ENCODE results near the gene CAMK2N1. TPM values are rescaled to one million over a fixed set of nuclear protein-coding genes. Genes with fewer than 3 reads are reported as not detected.

The CAMK2N1 gene
- total and polyA plus RNA-seq, 10 of the 15 experiments (the other 5 are each of a cell fraction or from before 2014, with no cell fraction given) = 0.23 TPM; not detected in 9

- peak in 1 of 2 experiments; percentile 26; a peak in 1 of 4 replicates for TF ChIP-seq BHLHE40 (IDR thresholded peaks at IDR 0.05; ENCODE audit: borderline replicate concordance in 1 of 2, low read depth in 2 of 2, low read length in 1 of 2)
- TF ChIP-seq, protein P1, sequence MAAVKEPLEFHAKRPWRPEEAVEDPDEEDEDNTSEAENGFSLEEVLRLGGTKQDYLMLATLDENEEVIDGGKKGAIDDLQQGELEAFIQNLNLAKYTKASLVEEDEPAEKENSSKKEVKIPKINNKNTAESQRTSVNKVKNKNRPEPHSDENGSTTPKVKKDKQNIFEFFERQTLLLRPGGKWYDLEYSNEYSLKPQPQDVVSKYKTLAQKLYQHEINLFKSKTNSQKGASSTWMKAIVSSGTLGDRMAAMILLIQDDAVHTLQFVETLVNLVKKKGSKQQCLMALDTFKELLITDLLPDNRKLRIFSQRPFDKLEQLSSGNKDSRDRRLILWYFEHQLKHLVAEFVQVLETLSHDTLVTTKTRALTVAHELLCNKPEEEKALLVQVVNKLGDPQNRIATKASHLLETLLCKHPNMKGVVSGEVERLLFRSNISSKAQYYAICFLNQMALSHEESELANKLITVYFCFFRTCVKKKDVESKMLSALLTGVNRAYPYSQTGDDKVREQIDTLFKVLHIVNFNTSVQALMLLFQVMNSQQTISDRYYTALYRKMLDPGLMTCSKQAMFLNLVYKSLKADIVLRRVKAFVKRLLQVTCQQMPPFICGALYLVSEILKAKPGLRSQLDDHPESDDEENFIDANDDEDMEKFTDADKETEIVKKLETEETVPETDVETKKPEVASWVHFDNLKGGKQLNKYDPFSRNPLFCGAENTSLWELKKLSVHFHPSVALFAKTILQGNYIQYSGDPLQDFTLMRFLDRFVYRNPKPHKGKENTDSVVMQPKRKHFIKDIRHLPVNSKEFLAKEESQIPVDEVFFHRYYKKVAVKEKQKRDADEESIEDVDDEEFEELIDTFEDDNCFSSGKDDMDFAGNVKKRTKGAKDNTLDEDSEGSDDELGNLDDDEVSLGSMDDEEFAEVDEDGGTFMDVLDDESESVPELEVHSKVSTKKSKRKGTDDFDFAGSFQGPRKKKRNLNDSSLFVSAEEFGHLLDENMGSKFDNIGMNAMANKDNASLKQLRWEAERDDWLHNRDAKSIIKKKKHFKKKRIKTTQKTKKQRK (IDR thresholded peaks at IDR 0.05; ENCODE audit: low read depth, low read length) = no peak
- TF ChIP-seq, protein P2, sequence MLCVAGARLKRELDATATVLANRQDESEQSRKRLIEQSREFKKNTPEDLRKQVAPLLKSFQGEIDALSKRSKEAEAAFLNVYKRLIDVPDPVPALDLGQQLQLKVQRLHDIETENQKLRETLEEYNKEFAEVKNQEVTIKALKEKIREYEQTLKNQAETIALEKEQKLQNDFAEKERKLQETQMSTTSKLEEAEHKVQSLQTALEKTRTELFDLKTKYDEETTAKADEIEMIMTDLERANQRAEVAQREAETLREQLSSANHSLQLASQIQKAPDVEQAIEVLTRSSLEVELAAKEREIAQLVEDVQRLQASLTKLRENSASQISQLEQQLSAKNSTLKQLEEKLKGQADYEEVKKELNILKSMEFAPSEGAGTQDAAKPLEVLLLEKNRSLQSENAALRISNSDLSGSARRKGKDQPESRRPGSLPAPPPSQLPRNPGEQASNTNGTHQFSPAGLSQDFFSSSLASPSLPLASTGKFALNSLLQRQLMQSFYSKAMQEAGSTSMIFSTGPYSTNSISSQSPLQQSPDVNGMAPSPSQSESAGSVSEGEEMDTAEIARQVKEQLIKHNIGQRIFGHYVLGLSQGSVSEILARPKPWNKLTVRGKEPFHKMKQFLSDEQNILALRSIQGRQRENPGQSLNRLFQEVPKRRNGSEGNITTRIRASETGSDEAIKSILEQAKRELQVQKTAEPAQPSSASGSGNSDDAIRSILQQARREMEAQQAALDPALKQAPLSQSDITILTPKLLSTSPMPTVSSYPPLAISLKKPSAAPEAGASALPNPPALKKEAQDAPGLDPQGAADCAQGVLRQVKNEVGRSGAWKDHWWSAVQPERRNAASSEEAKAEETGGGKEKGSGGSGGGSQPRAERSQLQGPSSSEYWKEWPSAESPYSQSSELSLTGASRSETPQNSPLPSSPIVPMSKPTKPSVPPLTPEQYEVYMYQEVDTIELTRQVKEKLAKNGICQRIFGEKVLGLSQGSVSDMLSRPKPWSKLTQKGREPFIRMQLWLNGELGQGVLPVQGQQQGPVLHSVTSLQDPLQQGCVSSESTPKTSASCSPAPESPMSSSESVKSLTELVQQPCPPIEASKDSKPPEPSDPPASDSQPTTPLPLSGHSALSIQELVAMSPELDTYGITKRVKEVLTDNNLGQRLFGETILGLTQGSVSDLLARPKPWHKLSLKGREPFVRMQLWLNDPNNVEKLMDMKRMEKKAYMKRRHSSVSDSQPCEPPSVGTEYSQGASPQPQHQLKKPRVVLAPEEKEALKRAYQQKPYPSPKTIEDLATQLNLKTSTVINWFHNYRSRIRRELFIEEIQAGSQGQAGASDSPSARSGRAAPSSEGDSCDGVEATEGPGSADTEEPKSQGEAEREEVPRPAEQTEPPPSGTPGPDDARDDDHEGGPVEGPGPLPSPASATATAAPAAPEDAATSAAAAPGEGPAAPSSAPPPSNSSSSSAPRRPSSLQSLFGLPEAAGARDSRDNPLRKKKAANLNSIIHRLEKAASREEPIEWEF (IDR thresholded peaks at IDR 0.05; ENCODE audit: insufficient replicate concordance, low read depth, low read length) = no peak
- TF ChIP-seq NBN (IDR thresholded peaks at IDR 0.05) = peak; percentile 84; the same call in 1 of the 2 replicates
- no peak for TF ChIP-seq CBX3 (IDR thresholded peaks at IDR 0.05; ENCODE audit: borderline replicate concordance, low read depth)
- TF ChIP-seq RCOR1 (conservative IDR thresholded peaks at IDR 0.05; ENCODE audit: low read depth, low read length) = no peak
- TF ChIP-seq WRNIP1 (IDR thresholded peaks at IDR 0.05; ENCODE audit: borderline replicate concordance, low read depth, low read length) = no peak
- no peak for TF ChIP-seq SPI1 (IDR thresholded peaks at IDR 0.05; ENCODE audit: borderline replicate concordance, insufficient read depth, low read depth, low read length)
- TF ChIP-seq RUNX3 (IDR thresholded peaks at IDR 0.05; ENCODE audit: low read length) = peak; percentile 29; the same call in 1 of the 2 replicates
- peak; percentile 82; the same call in 1 of the 2 replicates for TF ChIP-seq ATF3 (IDR thresholded peaks at IDR 0.05; ENCODE audit: borderline replicate concordance, extremely low read depth, low read depth, low read length)
- TF ChIP-seq ZNF217 (IDR thresholded peaks at IDR 0.05) = no peak
- no peak; the same call in 2 of the 3 replicates for TF ChIP-seq POU2F2 (IDR thresholded peaks at IDR 0.05; ENCODE audit: borderline replicate concordance, low read depth, low read length)
- TF ChIP-seq CREM (IDR thresholded peaks at IDR 0.05; ENCODE audit: low read depth) = peak; percentile 99
- TF ChIP-seq RB1 (IDR thresholded peaks at IDR 0.05; ENCODE audit: borderline replicate concordance) = no peak
- TF ChIP-seq SIN3A (IDR thresholded peaks at IDR 0.05; ENCODE audit: low read depth, low read length) = peak; percentile 93; the same call in 1 of the 2 replicates
- peak; percentile 63; the same call in 1 of the 2 replicates for TF ChIP-seq MXI1 (IDR thresholded peaks at IDR 0.05; ENCODE audit: low read depth, low read length)
- no peak for TF ChIP-seq USF2 (IDR thresholded peaks at IDR 0.05; ENCODE audit: borderline replicate concordance, low read depth, low read length)
- TF ChIP-seq CREB1 (IDR thresholded peaks at IDR 0.05; ENCODE audit: low read depth) = peak; percentile 99
- TF ChIP-seq IRF4 (IDR thresholded peaks at IDR 0.05; ENCODE audit: low read depth, low read length) = no peak
Observed at GRCh38 chr1:20507564-20508410, 21.8 kb upstream of the CAMK2N1 start, which contains the start of gene MUL1 (continued).
